Coronary artery (tissue), 2 donors: Measurements from ENCODE around the gene AADAT.

Experiments
- DNase-seq: peaks from one replicate; pipeline ENCODE4 v3.0.0-alpha.2; 2017; ENCODE audit warnings: low spot score
- H3K27ac ChIP-seq, 2 donors: fragments of 200-600 bp; sonication (generic); one replicate each; pipeline ENCODE4 v1.5.1; 2016 to 2019
- H3K4me3 ChIP-seq: fragments of 200-600 bp; sonication (generic); 2 replicates; pipeline ENCODE4 v1.5.1; 2016; ENCODE audit warnings: mild to moderate bottlenecking, moderate library complexity
- TF ChIP-seq, protein P1 (sequence below): fragments of 200-600 bp; sonication (generic); IDR thresholded peaks from one replicate; pipeline ENCODE4 v1.5.1; 2019; ENCODE audit warnings: antibody characterized with exemption

AADAT gene

DNA sequence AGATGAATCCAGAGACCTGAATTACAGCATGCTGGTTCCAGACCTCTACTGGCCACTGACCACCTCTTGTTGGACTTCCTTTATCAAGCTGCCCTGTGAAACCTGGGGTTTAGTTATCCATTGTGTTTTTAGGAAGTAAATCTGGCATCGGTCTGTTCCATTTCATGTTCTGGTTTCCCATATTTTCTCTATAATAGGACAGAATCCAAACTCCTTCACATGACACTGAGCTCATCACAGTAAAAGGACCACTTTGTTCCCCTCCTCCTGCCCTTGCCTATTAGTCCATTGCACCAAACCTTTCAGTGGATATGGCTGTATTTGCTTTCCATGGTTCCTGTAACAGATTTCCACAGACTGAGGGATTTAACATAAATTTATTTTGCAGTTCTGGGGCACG is 67.5 kb downstream of the AADAT start:
- Histone ChIP-seq H3K4me3 (no peak overlapping the region), H3K27ac (no peak overlapping the region)
- TF ChIP-seq, protein P1, sequence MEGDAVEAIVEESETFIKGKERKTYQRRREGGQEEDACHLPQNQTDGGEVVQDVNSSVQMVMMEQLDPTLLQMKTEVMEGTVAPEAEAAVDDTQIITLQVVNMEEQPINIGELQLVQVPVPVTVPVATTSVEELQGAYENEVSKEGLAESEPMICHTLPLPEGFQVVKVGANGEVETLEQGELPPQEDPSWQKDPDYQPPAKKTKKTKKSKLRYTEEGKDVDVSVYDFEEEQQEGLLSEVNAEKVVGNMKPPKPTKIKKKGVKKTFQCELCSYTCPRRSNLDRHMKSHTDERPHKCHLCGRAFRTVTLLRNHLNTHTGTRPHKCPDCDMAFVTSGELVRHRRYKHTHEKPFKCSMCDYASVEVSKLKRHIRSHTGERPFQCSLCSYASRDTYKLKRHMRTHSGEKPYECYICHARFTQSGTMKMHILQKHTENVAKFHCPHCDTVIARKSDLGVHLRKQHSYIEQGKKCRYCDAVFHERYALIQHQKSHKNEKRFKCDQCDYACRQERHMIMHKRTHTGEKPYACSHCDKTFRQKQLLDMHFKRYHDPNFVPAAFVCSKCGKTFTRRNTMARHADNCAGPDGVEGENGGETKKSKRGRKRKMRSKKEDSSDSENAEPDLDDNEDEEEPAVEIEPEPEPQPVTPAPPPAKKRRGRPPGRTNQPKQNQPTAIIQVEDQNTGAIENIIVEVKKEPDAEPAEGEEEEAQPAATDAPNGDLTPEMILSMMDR: no peak
- DNase-seq: no peak

- no peak for DNase-seq
- H3K27ac ChIP-seq: no peak overlapping the region
- TF ChIP-seq, protein P1: no peak
- no peak overlapping the region for H3K4me3 ChIP-seq
These were observed 72.5 kb downstream of the AADAT start for GRCh38 chr4:170017252-170017651.

DNA sequence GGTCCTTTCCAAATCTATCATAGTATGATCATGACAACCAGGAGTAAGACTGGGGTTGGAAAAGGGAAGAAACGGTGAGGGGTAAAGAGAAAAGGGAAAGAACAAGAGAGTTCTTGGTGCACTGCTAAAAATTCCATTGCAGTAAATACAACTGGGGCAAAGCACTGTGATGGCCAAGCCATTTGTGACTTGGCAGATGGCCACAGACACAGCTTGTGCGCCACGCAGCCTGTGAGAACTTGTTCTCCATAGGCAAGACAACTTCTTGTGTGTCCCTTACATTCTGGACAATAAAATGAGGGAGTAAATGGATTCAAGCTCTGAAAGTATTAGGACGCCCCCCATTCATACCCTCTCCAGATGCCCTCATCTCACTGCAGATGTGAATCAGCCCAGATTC is 74.5 kb downstream of the AADAT start:
- no peak overlapping the region for H3K27ac ChIP-seq
- TF ChIP-seq, protein P1: no peak
- no peak for DNase-seq
- no peak overlapping the region for H3K4me3 ChIP-seq

DNA sequence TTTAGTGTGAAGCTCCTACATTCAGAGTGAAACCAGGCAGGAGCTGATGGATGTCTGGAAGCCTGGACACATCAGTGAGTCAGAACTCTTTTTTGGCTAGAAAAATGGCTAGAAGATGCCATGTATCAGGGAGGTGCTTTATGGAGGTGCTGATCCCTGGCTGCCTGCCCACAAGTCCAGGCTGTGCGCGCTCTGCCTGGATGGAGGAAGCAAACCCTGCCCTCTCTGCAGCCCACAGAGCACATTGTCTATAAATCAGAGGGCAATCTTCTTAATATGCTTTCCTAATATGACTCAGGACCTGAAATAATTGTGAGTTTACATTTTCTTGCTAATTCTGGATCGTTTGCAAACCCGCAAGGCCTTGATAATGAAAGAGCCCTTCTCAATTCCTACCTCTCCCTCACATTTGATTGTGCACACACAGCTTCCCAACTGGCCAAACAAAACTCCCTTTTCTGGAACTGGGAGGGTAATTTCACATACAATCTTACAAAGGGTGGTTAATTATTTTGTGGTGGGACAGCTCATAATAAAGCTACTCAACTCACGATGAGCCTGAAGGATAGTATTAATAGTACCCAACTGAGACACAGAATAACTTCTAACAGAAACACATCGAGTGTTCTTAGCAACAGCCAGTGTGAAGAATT is 75.3 kb downstream of the AADAT start:
- no peak for DNase-seq
- Histone ChIP-seq H3K4me3 (no peak overlapping the region), H3K27ac (no peak overlapping the region)
- TF ChIP-seq, protein P1: no peak

GRCh38 chr4:170012629-170012958 is 77.2 kb downstream of the AADAT start:
- TF ChIP-seq, protein P1: no peak
- H3K4me3 ChIP-seq: no peak overlapping the region
- DNase-seq: no peak
- no peak overlapping the region for H3K27ac ChIP-seq

DNA sequence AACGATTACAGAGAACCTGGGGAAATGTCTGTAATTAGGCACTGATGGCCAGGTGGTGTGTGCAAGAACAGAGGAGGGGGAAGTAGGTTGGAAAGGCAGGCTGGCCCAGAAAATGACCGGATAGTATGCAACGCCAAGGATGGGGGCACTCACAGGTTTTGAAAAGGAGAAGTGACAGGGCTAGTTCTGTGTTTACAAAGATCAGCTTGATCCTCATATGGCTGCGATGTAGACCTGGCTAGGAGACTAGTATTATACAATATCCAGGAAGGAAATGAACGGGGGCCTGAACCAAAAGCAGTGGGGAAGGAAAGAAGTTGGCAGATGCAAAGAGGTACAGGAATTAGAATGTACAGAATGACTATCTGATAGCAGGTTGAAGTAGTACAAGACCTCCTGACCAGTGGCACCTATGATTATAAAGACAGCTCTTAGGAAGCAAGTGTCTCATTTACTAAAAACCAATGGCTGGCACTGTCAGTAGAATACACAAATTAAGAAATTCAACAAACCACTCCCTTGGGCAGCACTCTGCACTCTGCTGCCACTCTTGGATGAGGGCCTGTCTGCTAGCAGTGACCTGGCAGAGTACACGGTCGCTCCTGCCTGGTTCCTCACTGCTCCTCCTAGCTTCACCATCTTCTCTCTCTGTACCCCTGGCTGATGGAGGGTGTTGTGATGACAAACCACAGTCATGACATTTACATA is 77.7 kb downstream of the AADAT start:
- TF ChIP-seq, protein P1: no peak
- no peak overlapping the region for H3K4me3 ChIP-seq
- H3K27ac ChIP-seq: no peak overlapping the region
- DNase-seq: no peak
